ENCODE data around the gene PRR30.

GRCh38 chr2:27186613-27187345 lies 47.6 kb upstream of the PRR30 start:
- TF ChIP-seq POLR2AphosphoS5 (IDR thresholded peaks at IDR 0.05; ENCODE audit: low read depth, low read length) (no peak), POLR2A (IDR thresholded peaks at IDR 0.05; ENCODE audit: low read depth, low read length) (no peak), TAF1 (IDR thresholded peaks at IDR 0.05; ENCODE audit: borderline replicate concordance, low read depth, low read length) (no peak)

Data from GM12892 (cell line).